ENCODE results near the gene SYT8.

SYT8 gene

DNA sequence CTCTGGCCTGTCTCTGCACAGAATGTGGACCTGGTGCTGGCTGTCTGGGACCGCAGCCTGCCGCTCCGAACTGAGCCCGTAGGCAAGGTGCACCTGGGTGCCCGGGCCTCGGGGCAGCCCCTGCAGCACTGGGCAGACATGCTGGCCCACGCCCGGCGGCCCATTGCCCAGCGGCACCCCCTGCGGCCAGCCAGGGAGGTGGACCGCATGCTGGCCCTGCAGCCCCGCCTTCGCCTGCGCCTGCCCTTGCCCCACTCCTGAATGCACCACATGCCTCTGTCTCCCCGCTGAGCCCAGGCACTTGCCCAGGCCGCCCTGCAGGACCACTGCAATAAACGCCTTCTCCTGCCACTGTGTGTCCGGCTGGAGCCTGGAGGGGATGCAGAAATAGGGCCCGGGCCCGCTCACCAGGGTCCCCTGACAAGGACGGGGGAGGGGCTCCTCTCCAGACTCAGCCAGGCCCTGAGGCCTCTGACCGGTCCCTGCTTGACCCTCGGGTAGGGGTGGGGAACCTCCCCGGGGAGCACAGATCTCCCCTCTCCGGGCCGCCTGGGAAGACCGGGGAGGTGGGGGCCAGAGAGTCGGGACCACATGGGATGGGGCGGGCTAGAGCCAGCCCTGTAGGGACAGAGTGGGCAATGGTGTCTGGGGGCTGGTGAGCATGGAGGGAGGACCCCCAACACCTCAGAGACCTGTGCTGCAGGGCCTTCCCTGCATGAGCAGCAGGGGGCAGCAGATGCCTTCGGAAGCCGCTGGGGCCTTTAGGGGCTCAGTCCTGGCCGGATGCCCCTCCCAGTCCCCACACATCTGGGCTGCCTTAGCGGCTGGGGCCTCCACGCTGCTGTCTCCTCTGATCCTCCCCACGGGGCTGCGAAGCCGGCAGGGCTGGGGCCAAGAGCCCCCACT is 2.6 kb downstream of the SYT8 start:
- Histone ChIP-seq H3K4me3 (ENCODE audit: low read depth, low read length) (no peak overlapping the region), H3K27me3 (replicated peaks) (no peaks in the 10 kb centered on the region), H3K36me3 (replicated peaks) (no peaks in the 10 kb centered on the region), H3K27ac (no peak overlapping the region)
- in situ Hi-C loops (cut with HindIII; ENCODE audit: low pct_ligation_motif_present, low sequenced_read_pairs): no loop called here
- TF ChIP-seq, protein P1, sequence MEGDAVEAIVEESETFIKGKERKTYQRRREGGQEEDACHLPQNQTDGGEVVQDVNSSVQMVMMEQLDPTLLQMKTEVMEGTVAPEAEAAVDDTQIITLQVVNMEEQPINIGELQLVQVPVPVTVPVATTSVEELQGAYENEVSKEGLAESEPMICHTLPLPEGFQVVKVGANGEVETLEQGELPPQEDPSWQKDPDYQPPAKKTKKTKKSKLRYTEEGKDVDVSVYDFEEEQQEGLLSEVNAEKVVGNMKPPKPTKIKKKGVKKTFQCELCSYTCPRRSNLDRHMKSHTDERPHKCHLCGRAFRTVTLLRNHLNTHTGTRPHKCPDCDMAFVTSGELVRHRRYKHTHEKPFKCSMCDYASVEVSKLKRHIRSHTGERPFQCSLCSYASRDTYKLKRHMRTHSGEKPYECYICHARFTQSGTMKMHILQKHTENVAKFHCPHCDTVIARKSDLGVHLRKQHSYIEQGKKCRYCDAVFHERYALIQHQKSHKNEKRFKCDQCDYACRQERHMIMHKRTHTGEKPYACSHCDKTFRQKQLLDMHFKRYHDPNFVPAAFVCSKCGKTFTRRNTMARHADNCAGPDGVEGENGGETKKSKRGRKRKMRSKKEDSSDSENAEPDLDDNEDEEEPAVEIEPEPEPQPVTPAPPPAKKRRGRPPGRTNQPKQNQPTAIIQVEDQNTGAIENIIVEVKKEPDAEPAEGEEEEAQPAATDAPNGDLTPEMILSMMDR (IDR thresholded peaks at IDR 0.05; ENCODE audit: low read depth, low read length, missing control alignments): peak; percentile 97
- no peak for DNase-seq

DNA sequence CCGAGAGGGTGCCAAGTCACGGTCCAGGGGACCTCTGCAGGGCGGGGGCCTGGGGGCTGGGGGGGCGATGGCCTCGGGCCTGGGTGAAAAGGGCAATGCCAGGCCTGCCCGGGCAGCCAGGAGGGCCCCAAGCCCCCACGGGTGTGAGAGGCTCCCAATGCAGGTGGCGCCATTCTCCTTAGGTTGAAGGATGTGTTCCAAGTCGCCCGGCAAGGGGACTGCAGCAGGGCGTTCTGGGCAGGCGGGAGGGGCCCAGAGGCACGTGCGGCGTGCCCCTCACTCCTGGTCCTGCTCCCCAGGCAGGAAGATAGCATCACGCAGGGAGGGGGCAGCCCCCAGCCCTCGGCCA is 3.3 kb downstream of the SYT8 start:
- H3K27ac ChIP-seq: no peak overlapping the region
- H3K36me3 ChIP-seq (replicated peaks): no peaks in the 10 kb centered on the region
- no peak for DNase-seq
- H3K4me3 ChIP-seq (ENCODE audit: low read depth, low read length): no peak overlapping the region
- H3K27me3 ChIP-seq (replicated peaks): no peaks in the 10 kb centered on the region
- TF ChIP-seq, protein P1 (IDR thresholded peaks at IDR 0.05; ENCODE audit: low read depth, low read length, missing control alignments): no peak
- in situ Hi-C loops (cut with HindIII; ENCODE audit: low pct_ligation_motif_present, low sequenced_read_pairs): no loop called here

DNA sequence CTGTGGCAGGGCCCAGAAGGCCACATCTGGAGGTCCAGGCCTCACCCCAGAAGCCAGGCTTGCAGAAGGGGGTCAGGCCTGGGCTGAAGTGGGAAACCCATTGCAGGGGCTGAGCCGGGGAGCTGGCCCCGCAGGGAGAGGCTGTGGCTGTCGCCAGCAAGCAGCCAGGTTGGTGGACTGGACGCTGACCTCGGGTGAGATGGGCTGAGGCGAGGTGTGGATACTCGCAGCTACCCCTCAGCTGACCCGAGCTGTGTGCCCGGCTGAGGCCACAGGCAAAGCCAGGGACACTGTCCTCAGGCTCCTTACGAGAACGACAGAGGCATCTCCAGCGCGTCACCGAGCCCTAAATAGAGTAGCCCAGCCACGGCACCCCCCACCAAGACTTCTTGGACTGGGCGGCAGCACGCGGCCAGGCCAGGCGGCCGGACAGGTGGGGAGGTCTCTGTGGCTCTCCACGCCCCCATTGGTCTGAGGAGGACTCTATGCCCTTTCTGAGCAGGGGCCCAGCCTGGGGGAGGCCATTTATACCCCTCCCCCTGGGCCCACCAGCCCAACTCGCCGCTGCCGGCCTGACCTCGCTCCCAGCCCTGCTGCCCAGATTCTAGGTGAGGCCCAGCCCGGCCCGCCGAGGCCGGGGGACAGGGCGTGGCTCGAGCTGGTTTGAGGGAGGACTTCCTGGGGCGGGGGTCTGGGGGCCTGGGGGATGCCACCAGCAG is 3.8 kb downstream of the SYT8 start, which contains the start of gene TNNI2:
TNNI2 (plus strand) TSS at position 556 of the 719 bp plus-strand sequence. CDS start 716 bp downstream, outside the sequence.
- H3K27ac ChIP-seq: no peak within 1 kb of the TSS

DNA sequence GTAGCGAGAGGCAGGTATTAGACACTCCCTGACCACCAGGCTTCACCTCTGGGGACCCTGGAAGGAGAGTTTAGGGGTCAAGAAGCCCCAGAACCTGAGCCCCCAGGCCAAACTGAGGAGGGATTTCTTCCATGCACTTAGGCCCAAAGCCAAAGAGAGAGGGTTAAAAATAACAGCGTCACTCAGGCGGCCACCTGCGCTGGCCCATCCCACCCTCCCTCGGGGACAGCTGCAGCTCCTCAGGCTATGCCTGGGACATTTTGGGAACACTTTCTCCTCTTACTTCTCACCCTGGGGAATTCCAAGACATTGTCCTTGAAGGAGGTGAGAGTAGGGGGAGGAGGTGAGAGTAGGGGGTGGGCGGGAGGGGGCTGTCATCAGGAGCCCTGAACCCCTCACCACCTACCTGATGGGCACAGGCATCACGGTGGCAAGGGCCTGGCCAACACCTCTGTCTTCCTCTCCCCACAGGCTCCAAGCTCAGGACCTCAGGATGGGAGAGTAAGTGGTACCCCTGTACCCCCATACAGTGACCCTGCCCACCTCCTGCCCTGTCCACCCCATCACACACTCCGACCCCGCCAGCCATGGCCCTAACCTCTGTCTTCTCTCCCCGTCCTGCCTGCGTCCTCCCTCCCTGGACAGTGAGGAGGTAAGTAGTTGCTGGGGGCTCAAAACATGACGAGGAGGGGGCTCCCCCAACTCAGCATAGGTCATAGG is 4.6 kb downstream of the SYT8 start:
- DNase-seq: no peak
- Histone ChIP-seq H3K36me3 (replicated peaks) (no peaks in the 10 kb centered on the region), H3K4me3 (ENCODE audit: low read depth, low read length) (no peak overlapping the region), H3K27me3 (replicated peaks) (no peaks in the 10 kb centered on the region), H3K27ac (no peak overlapping the region)
- in situ Hi-C loops (cut with HindIII; ENCODE audit: low pct_ligation_motif_present, low sequenced_read_pairs): no loop called here
- TF ChIP-seq, protein P1 (IDR thresholded peaks at IDR 0.05; ENCODE audit: low read depth, low read length, missing control alignments): no peak

More for the DNA sequence above, 3.8 kb downstream of the SYT8 start, which contains the start of gene TNNI2:
- TF ChIP-seq, protein P1 (IDR thresholded peaks at IDR 0.05; ENCODE audit: low read depth, low read length, missing control alignments): no peak
- no peak for DNase-seq
- Histone ChIP-seq H3K4me3 (ENCODE audit: low read depth, low read length) (no peak within 1 kb of the TSS), H3K36me3 (replicated peaks) (no peaks in the 10 kb centered on the region), H3K27me3 (replicated peaks) (no peaks in the 10 kb centered on the region)
- in situ Hi-C loops (cut with HindIII; ENCODE audit: low pct_ligation_motif_present, low sequenced_read_pairs): no loop called here

DNA sequence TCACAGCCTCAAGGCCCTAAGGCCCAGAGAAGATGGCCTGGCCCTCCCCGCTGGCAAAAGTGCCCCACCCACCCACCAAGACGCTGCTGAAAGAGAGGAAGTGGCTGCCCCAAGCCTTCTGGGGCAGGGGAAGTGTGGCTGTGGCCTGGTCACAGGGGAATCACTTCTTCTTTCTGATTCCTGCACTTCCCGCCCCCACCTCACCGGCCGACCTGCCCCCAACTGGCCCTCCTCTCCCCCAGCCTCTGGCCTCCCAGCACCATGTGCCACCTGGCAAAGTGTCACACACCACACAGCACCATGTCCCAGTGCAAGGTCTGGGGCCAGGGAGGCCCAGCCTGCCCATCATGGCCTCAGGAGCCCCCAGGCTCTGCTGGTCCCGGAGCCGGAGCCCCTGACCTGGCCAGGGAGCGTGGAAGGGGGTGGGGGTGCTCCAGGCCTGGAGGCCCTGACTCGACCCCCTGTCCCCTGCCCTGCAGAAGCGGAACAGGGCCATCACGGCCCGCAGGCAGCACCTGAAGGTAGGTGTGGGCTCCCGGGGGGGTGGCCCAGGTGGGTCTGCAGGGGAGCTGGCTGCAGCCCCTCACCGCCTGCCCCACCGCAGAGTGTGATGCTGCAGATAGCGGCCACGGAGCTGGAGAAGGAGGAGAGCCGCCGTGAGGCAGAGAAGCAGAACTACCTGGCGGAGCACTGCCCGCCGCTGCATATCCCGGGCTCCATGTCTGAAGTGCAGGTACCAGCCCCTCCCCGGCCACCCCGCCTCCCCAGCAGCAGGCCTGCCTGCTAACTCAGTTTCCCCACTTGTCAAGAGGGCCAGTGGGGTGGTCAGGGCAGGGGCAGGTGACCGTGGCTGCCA is 5.4 kb downstream of the SYT8 start:
- no peak for DNase-seq

More for the DNA sequence above, 5.4 kb downstream of the SYT8 start:
- in situ Hi-C loops (cut with HindIII; ENCODE audit: low pct_ligation_motif_present, low sequenced_read_pairs): no loop called here
- TF ChIP-seq, protein P1 (IDR thresholded peaks at IDR 0.05; ENCODE audit: low read depth, low read length, missing control alignments): no peak
- H3K27ac ChIP-seq: no peak overlapping the region
- H3K36me3 ChIP-seq (replicated peaks): no peaks in the 10 kb centered on the region
- no peaks in the 10 kb centered on the region for H3K27me3 ChIP-seq (replicated peaks)
- H3K4me3 ChIP-seq (ENCODE audit: low read depth, low read length): no peak overlapping the region

Measured in brain microvascular endothelial cell (primary cell).